CD4-positive, alpha-beta T cell (primary cell): Measurements from ENCODE around the gene KRT39. TPM values are rescaled to one million over a fixed set of nuclear protein-coding genes. Genes with fewer than 3 reads are reported as not detected.

Experiments used
- ATAC-seq: fragments of 200-7000 bp; cut with Tn5 transposase; one replicate; pipeline ENCODE4 v1.10.0; 2022; ENCODE audit warnings: mild to moderate bottlenecking; ENCODE audit not compliant: poor library complexity
- CTCF ChIA-PET: fragments of 350-600 bp; sonication (Branson Sonifier 250); formaldehyde crosslinking; loops from one replicate; lab custom pipeline; 2021; ENCODE audit warnings: antibody characterized with exemption, inconsistent platforms; lab: Charles Lee
- POLR2A ChIA-PET: fragments of 350-600 bp; sonication (Branson Sonifier 250); formaldehyde crosslinking; loops from one replicate; lab custom pipeline; 2021; ENCODE audit warnings: antibody characterized with exemption, inconsistent platforms; lab: Charles Lee
- DNase-seq, 14 experiments: peaks; one replicate each; pipeline ENCODE4 v3.0.0-alpha.2; 2013 to 2020; ENCODE audit warnings: mixed read lengths in 2 of 14
- H3K27ac ChIP-seq, 2 donors: one replicate each; pipeline versions ENCODE4 v1.5.1 to v1.7.0; 2013; ENCODE audit warnings: low read length in 2 of 2, low read depth in 1 of 2, mild to moderate bottlenecking in 1 of 2
- H3K27me3 ChIP-seq, 2 experiments: 1 replicate in 1 of 2; 2 replicates in 1 of 2; pipeline versions ENCODE4 v1.6.1 to v1.7.0; 2013; ENCODE audit warnings: low read length in 2 of 2, control low read depth in 1 of 2, mild to moderate bottlenecking in 1 of 2, moderate library complexity in 1 of 2; ENCODE audit not compliant: insufficient read depth in 2 of 2, control insufficient read depth in 1 of 2
- H3K36me3 ChIP-seq: one replicate; pipeline ENCODE4 v1.6.1; 2013; ENCODE audit warnings: low read length, control low read depth; ENCODE audit not compliant: insufficient read depth
- H3K4me1 ChIP-seq: one replicate; pipeline ENCODE4 v1.6.1; 2013; ENCODE audit warnings: low read length, control low read depth; ENCODE audit not compliant: insufficient read depth
- H3K4me3 ChIP-seq: one replicate; pipeline ENCODE4 v1.5.1; 2013; ENCODE audit warnings: mild to moderate bottlenecking, low read length, moderate library complexity
- H3K9me3 ChIP-seq, 2 experiments: 1 replicate in 1 of 2; 2 replicates in 1 of 2; pipeline versions ENCODE4 v1.6.1 to v1.7.0; 2013; ENCODE audit warnings: low read length in 2 of 2, mild to moderate bottlenecking in 2 of 2, control low read depth in 1 of 2, moderate library complexity in 1 of 2; ENCODE audit not compliant: control insufficient read depth in 1 of 2, insufficient read depth in 1 of 2
- H3K27ac Mint-ChIP-seq: one replicate; pipeline ENCODE4 v1.8.0; 2020; ENCODE audit warnings: mixed read lengths
- H3K27me3 Mint-ChIP-seq: one replicate; pipeline ENCODE4 v1.8.0; 2021; ENCODE audit warnings: mixed read lengths
- H3K36me3 Mint-ChIP-seq: one replicate; pipeline ENCODE4 v1.8.0; 2021; ENCODE audit warnings: low read depth, mixed read lengths
- H3K4me1 Mint-ChIP-seq: one replicate; pipeline ENCODE4 v1.8.0; 2021; ENCODE audit warnings: low read depth, mixed read lengths
- H3K4me3 Mint-ChIP-seq: one replicate; pipeline ENCODE4 v1.8.0; 2020; ENCODE audit warnings: mild to moderate bottlenecking, mixed read lengths
- H3K9me3 Mint-ChIP-seq: one replicate; pipeline ENCODE4 v1.8.0; 2020; ENCODE audit warnings: mixed read lengths
- CTCF ChIP-seq: fragments of 200-600 bp; IDR thresholded peaks from one replicate; pipeline ENCODE4 v1.8.0; 2022; ENCODE audit warnings: antibody characterized with exemption, mild to moderate bottlenecking
- intact Hi-C, 2 experiments: fragments of 100-400 bp; cut with DNase I in 1 of 2; cut with micrococcal nuclease in 1 of 2; formaldehyde crosslinking; loops; one replicate each; pipeline versions ENCODE4 v1.15.1 to v1.9.0; 2023 to 2025; cut with DNase I, micrococcal nuclease
- total RNA-seq, 174 experiments: library from RNA in 2 of 174; stranded (reverse) in 2 of 174; gene quantifications; one replicate each; pipeline ENCODE4 v1.2.3 and lab custom pipeline; 2021 to 2026

Gene KRT39
- total RNA-seq, 2 experiments from 2014 or later, result not detected

- Mint-ChIP-seq H3K9me3 (no peaks in the 10 kb centered on the region), H3K36me3 (no peaks in the 10 kb centered on the region), H3K4me3 (no peak overlapping the region), H3K27me3 (peaks cover 59% of the 10 kb centered on the region), H3K4me1 (no peaks in the 10 kb centered on the region), H3K27ac (no peak overlapping the region)
- CTCF ChIA-PET, result no interaction called here
- ATAC-seq (no peak), DNase-seq (no peak)
- Histone ChIP-seq H3K9me3 (peaks cover 0 to 2% of the 10 kb centered on the region in 2 experiments), H3K4me1 (peaks cover 3% of the 10 kb centered on the region), H3K27me3 (peaks cover 0 to 9% of the 10 kb centered on the region in 2 experiments), H3K4me3 (no peak overlapping the region), H3K27ac (no peak overlapping the region), H3K36me3 (no peaks in the 10 kb centered on the region)
- POLR2A ChIA-PET, result no interaction called here
- intact Hi-C loops, result no loop called here
- TF ChIP-seq CTCF, result no peak
These were observed 35.4 kb downstream of the KRT39 start for GRCh38 chr17:40931311-40931710.

GRCh38 chr17:40926341-40926740 lies 40.4 kb downstream of the KRT39 start:
- no peaks in the 10 kb centered on the region for H3K9me3 ChIP-seq
- no peaks in the 10 kb centered on the region for H3K9me3 Mint-ChIP-seq
- ChIA-PET CTCF (no interaction called here), POLR2A (no interaction called here)
- no peaks in the 10 kb centered on the region for H3K36me3 ChIP-seq
- H3K4me3 ChIP-seq, result no peak overlapping the region
- H3K36me3 Mint-ChIP-seq, result no peaks in the 10 kb centered on the region
- H3K27ac Mint-ChIP-seq, result no peak overlapping the region
- no peaks in the 10 kb centered on the region for H3K4me1 ChIP-seq
- H3K27me3 ChIP-seq, result peaks cover 0 to 13% of the 10 kb centered on the region in 2 experiments
- H3K27me3 Mint-ChIP-seq, result peaks cover 29% of the 10 kb centered on the region
- ATAC-seq (no peak), DNase-seq (no peak)
- H3K27ac ChIP-seq, result no peak overlapping the region
- peaks cover 7% of the 10 kb centered on the region for H3K4me1 Mint-ChIP-seq
- no peak for TF ChIP-seq CTCF
- H3K4me3 Mint-ChIP-seq, result no peak overlapping the region
- intact Hi-C loops, result no loop called here

- no peaks in the 10 kb centered on the region for H3K9me3 ChIP-seq
- H3K4me1 Mint-ChIP-seq, result peaks cover 13% of the 10 kb centered on the region
- intact Hi-C loops, result no loop called here
- CTCF ChIA-PET, result no interaction called here
- H3K27ac ChIP-seq, result no peak overlapping the region
- POLR2A ChIA-PET, result no interaction called here
- H3K36me3 Mint-ChIP-seq, result no peaks in the 10 kb centered on the region
- peaks cover 0 to 13% of the 10 kb centered on the region in 2 experiments for H3K27me3 ChIP-seq
- no peak overlapping the region for H3K27ac Mint-ChIP-seq
- no peak for TF ChIP-seq CTCF
- no peaks in the 10 kb centered on the region for H3K36me3 ChIP-seq
- ATAC-seq (no peak), DNase-seq (peak in 2 of 14 experiments; percentile 59 to 61)
- no peak overlapping the region for H3K4me3 ChIP-seq
- H3K9me3 Mint-ChIP-seq, result no peaks in the 10 kb centered on the region
- no peak overlapping the region for H3K4me3 Mint-ChIP-seq
- H3K4me1 ChIP-seq, result no peaks in the 10 kb centered on the region
- H3K27me3 Mint-ChIP-seq, result peaks cover 17% of the 10 kb centered on the region
These were observed 44.5 kb downstream of the KRT39 start for GRCh38 chr17:40922239-40922638.
